ENCODE measurements around the gene NR0B2.
"Not testable (repeated sequence)": the region's sequence is repeated elsewhere in the genome, so short reads cannot be mapped to it uniquely, and the experiment has no call there.

Gene NR0B2, protein sequence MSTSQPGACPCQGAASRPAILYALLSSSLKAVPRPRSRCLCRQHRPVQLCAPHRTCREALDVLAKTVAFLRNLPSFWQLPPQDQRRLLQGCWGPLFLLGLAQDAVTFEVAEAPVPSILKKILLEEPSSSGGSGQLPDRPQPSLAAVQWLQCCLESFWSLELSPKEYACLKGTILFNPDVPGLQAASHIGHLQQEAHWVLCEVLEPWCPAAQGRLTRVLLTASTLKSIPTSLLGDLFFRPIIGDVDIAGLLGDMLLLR

DNA sequence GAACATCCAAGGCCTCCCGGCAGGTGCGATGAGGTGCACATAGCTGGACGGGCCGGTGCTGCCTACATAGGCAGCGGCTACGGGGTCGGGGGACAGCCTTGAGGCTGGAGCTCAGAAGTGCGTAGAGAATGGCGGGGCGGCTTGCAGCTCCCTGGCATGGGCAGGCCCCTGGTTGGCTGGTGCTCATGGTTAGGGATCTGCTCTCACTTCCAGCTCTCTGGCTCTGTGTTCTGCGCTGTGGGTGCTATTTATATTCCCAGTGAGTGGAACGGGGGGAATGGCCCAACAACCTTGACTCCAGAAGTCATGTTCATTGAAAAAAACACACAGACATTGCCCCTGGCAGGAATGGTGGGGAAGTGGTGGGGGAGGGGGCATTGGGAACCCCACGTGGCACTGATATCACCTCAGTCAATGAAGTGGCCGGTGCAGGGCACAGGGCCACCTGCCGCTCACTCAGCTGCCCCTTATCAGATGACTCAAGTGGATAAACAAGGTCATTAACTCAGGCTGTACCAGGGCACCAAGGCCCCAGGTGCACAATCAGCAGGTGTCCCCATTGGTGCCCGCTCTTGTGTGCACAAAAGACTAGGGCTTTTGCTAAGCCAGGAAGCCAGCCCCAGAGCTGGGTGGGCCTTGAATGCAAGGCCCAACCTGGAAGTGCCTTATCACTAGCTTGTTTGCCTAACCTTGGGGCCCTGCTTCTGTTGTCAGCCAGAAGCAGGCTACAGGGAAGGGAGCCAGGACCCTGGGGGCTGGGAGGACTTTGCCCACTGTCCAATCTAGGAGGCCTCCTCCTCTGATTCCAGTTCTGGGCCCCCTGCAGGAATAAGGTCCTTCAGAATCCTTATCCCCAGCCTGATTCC is at the start of gene NR0B2:
Gene NR0B2, minus strand, starts transcription at position 222 of the 866 bp plus-strand sequence. Its CDS starts 35 bp downstream, at position 187.
- no peak for DNase-seq

DNA sequence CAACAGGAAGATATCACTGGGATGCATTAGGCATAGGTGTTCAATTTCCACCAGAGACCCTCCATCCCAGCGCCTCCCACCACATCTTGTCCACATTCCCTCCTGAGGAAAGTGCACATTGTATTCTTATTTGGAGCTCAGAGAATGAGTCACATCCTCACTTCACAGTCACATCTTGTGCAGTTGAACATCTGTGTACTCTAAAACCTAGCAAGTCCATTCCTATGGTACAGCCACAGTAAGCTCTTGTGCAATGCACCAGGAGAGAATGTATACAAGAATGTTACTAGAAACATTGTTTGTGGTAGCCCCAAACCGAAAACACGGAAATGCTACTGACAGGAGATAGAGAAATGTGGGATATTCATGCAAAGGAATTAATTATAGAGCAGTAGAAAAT is 48.1 kb upstream of the NR0B2 start:
- no peak for DNase-seq

DNA sequence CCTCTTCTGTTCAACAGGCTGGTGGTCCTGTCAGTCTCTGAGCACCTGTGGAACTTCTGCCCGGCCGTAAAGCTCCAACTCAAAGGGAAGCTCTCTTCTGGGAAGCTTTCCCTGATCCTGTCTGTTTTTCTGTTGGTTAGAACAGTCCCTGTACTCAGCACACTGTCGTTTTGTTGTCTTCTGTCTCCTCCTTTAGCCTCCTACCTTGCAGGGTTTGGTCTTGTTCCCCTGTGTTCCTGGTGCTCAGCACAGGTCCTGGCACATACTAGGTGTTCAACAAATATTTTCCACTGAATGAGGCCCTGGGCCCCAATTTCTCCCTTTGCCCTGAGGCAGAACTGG is 46.8 kb upstream of the NR0B2 start:
- no peak for DNase-seq

DNA sequence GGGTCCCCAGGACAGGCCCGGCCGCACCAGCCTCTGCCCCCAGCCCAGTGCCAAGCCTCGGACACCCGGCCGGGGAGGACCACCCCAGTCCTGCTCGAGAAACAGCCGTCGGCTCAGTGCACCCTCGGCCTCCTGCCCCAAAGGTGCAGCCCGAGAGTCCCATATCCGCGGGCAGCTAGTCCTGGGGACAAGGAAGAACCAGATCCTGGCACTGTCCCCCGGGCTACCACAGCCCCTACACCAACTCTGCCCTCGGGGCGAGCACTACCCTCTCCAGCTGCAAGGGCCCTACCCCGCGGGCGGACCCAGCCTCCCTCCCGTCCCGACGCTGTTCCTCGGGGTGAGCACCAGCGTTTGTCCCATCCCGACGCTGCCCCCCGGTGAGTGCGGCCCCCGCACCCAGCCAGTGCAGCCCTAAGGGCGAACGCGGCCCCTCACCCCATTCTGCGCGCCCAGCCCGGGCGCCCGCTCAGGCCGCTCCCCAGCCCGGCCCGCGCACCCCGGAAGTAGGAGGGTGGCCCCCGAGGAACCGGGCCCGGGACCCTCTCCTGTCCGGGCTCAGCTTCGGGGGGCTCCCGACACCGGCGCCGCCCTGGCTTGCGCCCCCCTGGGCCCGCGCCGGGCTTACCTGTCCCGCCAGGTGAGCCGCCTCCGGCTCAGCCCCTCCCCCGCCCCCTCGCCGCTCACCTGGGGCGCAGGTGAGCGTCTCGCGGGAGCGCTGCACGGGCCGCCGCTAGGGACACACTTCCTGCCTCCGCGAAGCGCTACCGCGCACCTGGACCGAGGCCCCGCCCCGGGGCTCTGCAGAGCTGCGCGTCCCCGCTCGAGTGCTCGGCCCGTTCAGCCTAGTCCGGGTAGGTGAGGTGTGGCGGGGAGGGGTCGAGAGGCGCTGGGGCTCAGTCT is 46.2 kb upstream of the NR0B2 start, which contains the start of gene KDF1:
Gene KDF1, minus strand, starts transcription at position 747 of the 903 bp plus-strand sequence. CDS start 8,088 bp downstream, outside the sequence.
- no peak for DNase-seq

DNA sequence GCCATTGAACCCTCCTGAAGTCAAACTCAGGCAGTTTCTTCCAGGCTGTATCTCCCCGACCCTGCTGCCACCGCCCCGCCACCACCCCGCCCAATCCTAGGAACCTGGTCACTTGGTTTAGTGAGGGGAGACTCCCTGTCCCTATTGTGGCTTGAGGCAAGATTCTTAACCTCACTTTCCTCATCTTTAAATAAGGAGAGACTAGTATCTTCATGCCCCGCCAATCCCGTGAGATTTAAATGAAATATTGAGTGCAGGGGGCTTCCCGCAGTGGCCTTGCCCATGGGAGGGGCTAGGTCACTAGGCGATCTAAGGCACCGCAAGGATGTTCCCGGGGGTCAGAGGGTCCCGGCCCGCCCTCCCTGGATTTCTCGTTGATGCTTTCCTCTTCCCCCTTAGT is 45.5 kb upstream of the NR0B2 start:
- DNase-seq = no peak

DNA sequence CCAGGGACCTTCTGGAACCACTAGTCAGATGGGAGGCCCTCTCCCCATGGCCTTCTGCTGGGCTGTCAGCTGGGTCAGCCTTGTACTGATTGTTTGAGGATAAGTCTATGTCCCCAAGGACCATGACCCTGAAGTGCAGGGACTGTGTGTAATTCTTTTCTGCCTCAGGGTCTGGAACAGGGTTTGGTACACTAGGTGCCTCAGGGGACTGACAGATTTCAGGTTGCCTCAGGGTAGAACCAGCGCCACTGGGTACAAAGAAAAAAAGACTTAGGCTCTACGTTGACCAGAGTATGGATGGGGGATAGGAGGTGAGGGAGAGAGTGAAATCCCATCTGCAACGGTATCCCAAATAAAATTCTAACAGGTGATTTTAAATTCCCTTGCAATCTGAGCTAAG is 43.5 kb upstream of the NR0B2 start:
- DNase-seq = no peak

DNA sequence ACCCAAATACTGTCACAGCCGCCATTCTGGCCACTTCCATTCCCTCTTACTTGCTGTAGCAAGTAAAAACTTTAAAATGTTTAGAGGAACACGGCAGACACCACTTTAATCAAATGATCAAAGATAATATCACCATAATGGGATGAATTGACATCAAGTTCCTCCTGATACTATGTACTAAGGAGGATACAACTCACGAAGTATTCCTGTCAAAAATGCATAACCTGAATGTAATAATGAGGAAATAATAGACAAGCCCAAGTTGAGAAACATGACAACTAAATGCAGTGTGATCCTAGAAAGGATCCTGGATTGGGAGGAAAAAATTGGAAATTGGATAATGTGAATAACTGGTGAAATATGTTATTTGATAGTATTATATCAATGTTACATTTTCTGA is 42.5 kb upstream of the NR0B2 start:
- DNase-seq = no peak

DNA sequence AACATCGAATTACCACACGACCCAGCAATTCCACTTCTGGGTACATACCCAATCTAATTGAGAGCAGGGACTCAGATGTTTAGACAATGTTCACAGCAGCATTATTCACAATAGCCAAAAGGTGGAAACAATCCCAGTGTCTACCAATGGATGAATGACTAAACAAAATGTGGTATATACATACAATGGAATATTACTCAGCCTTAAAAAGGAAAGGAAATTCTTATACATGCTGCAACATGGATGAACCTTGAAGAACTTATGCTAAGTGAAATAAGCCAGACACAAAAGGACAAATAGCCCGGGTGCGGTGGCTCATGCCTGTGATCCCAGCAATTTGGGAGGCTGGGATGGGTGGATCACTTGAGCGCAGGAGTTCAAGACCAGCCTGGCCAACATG is 39.6 kb upstream of the NR0B2 start:
- DNase-seq = no peak

DNA sequence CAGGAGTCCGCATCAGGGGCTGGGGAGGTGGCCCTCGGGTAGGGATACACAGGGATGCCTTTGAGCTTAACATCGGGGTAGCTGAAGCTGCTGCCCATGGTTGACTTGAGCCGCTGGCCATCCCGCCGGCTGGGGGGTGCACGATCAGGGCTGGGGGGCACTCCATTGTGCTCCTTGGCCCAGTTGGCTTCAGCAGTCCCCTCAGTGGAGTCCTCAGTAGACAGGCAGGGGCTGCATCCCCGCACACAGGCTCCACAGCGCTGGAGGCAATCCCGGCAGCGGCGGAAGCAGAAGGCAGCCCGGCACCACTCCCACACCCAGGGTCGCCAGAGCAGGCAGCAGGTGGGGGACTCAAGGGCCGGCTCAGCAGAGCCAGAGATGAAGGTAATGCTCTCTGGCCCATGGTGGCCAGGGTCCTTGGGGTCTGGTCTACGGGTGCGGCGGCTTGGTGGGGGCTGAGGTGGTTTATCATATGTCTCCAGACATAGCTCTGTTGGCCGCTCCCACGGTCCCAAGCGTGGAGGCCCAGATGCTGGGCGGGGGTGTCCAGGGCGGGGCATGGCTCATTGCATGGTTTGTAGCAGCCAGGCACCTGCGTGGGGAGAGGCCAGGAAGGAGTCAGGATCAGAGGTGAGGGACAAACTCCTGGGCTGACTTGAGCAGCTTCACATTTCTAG is 38.2 kb upstream of the NR0B2 start:
- no peak for DNase-seq

DNA sequence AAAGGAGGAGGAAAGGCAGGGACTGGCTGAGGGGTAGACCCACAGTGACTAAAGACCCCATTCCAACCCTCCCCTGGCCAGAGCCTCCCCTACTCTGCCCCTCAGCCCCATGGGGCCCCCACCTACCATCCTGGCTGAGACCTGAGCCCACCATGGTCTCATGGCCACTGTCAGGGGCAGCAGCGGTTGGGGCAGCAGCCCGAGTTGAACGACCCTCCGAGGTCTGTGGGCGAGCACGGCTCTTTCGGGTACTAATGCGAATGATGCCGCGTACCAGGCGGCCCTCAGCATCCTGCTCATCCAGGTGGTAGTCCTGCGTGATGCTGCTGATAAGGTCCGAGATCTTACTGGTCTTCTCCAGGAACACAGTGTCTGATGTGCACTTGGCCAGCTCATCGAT is 37.4 kb upstream of the NR0B2 start:
- no peak for DNase-seq

DNA sequence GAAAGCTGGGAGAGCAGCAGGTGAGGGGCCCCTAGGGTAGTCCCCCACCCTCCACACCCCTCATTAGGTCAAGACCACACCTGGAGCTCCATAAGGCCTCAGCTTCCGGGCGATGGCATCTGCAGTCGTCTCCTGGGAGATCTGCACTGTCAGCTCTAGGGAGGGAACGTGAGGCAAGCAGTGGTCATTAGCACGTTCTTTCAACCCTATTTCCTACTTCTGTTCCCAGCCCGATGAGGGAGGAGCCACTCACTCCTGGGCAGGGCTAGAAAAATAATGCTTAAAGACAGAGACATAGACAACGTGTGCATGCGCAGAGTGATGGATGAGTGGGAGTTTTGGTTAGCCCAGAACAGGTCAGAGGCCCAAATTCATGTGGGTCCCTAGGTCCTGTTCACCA is 36.8 kb upstream of the NR0B2 start:
- DNase-seq = no peak

DNA sequence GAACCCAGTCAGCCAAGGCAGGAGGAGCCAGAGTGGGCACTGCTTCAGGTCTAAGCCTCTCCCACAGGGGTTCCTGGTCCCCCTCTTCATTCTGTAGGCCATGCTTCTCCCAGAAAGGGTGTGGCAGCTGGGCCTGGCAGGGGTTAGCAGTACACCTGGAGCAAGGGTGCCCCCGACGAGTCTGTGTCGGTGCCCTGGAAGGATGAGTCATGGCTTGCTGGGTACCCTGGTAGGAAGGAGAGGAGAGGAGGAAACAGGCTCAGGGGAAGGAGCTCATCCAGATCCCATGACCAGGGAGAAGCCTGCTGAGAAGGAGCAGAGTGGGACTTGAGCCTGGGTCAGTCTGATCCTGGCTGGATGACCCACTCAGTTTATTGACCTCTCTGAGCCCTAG is 36.1 kb upstream of the NR0B2 start:
- no peak for DNase-seq

DNA sequence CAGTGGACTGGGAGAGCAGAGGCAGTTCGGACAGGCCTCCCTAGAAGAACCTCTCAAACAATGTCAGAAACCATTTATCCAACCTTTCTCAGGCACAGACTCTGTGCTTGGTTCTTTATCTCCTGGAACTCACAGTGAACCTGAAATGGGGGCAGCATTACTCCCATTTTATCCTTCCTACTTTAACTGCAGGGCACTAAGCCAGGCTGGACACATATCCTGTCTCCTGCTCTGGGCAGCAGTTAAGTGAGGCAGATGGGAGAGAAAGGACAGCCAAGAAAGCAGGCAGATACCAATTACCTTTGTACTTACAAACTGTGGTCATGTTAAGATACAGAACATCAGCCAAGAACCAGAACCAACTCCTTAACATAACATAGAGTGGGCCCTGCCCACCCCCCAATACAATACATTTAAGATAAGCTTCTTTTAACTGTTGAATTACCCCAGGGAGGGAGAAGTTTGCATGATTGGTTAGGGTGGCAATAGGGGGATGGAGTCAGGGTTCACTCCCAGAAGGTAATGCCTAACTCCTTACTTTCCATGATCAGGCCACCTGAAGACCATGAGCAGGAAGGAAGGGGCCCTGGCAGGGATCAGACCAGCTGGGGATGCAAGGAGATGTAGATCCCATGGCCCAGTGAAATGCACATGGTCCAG is 35.6 kb upstream of the NR0B2 start:
- no peak for DNase-seq

DNA sequence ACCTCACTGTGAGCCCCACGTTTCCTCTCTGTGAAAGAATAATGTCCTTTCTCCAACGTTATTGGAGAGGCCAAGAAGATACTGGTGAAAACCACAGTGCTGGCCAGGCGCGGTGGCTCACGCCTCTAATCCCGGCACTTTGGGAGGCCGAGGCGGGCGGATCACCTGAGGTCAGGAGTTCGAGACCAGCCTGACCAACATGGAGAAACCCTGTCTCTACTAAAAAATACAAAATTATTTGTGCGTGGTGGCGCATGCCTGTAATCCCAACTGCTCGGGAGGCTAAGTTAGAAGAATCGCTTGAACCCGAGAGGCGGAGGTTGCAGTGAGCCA is 34.9 kb upstream of the NR0B2 start:
- DNase-seq = not testable (repeated sequence)

DNA sequence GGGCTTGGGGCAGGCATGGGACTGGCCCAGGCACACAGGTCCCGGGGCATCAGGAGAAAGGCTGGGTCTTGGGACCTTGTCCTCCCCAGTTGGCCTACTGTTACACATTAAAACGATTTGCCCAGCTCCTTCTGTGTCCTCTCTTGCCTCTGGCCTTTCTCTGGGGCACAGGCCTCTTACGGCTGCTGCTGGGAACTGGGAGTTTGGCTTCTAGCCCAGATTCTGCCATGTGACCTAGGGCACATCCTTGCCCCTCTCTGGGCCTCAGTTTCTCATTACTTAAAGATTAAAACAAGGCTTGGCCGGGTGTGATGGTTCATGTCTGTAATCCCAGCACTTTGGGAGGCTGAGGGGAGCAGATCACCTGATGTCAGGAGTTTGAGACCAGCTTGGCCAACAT is 32.5 kb upstream of the NR0B2 start:
- DNase-seq = no peak

DNA sequence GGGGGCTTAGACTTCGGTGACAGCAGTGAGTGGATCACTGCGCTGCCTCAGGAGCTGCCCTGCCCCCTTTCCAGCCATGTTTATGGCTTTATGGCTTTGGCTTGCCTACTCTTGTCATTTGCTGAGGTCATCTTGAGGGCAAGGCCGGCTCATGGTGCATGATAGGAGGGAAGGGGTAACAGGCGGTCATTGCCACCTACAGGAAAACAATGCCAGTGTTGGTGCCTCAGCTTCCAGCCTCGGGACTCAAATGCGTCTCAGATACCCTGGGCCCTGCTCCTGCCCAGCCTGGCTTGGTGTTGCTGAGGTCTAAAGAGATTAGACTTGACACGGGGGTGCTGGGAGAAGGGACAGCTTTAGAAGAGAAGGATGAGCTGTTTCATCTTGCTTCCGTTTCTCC is 32.0 kb upstream of the NR0B2 start:
- no peak for DNase-seq

DNA sequence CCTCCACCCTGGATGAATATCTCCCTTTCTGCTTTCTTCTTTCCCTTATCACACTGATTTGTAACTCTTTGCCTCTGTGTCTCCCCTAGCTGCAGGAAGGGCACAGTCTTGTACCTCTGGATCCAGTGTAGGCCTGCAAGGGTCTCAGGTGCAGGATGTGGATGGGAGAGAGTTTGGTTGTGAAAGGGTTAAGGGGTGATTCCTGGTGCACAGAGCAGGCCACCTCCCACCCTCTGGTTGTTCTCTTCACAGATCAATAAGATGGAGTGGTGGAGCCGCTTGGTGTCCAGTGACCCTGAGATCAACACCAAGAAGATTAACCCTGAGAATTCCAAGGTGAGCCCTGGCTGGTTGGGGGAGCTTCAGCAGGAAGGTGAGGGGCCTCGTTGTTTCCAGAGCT is 31.4 kb upstream of the NR0B2 start:
- DNase-seq = no peak

DNA sequence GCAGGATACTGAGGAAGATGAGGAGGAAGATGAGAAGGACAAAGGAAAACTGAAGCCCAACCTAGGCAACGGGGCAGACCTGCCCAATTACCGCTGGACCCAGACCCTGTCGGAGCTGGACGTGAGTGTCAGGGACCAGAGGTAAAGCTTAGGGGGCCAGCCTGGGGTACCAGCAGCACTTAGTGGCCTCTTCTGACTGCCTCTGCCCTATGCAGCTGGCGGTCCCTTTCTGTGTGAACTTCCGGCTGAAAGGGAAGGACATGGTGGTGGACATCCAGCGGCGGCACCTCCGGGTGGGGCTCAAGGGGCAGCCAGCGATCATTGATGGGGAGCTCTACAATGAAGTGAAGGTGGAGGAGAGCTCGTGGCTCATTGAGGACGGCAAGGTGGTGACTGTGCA is 28.9 kb upstream of the NR0B2 start:
- no peak for DNase-seq

DNA sequence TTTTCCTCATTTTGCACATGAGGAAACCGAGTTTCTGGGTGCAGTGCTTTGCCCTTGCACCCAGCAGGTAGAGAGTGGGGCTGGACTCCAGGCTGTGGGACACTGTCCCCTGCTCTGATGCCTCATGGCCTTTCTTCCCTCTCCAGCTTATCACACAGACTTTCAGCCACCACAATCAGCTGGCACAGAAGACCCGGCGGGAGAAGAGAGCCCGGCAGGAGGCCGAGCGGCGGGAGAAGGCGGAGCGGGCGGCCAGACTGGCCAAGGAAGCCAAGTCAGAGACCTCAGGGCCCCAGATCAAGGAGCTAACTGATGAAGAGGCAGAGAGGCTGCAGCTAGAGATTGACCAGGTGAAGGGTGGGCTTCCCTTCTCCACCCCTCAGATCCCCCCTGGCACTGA is 27.5 kb upstream of the NR0B2 start:
- DNase-seq = no peak

DNA sequence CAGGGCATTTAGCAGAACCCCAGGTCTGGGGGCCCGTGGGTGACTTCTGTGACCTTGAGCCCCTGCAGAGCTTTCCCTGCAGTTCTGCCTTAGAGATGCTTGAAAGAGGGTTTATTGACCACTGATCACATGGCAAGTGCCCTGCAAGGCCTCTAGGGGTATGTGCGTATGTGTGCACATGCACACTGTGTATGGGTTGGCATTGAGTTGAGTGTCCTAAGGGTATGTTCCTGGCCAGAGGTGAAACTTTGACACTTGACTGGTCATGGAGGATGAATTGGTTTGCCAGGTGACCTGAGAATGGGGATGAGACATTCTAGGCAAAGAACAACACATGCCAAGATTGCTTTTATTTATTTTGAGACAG is 24.9 kb upstream of the NR0B2 start:
- DNase-seq = no peak

DNA sequence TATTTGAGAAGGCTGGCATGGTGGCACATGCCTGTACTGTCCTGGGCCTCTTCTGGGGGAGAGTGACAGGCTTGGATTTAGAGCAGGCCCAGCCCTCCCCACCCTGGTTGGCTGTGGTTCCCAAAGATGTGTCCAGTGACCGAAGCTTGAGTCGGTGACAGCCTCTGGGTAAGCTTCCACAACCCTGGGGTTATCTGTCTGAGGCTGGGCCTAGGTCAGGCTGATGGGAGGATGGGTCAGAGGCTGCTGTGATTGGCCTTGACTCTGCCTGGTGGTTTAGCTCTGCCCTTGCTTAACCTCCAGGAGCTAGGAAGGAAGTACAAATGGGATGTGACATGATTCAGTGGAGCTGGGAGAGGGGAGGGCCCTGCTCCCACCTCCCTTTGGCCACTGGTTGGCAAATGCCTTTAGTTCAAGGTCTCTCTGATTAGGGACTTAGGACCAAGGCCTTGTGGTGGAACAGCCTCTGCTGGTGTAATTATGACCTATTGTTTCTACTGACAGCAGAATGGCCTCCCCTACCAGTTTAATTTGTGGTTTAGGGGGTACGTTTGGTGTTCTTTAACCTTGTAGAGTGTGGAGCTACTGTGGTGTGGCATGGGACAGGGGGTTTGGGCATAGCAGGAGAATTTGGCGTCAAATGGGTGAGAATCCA is 24.4 kb upstream of the NR0B2 start:
- no peak for DNase-seq

DNA sequence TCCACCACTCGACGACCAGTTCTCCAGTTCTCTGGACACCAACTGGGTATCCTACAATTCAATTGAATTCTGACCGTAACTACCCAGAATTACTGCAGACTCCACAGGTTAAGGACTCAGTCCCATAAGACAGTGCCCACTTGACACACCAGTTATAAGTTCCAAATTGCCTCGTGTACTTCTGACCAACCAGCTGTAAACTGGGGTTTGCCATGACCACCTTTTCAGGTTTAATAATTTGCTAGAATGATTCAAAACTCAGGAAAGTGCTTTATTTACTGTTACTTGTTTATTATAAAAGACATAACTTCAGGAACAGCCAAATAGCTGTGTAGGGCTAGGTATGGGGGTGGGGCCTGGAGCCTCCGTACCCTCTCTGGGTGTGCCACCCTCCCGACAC is 23.0 kb upstream of the NR0B2 start:
- no peak for DNase-seq

Data from kidney glomerular epithelial cell (primary cell).